H9 (cell line): ENCODE measurements around the gene POU2F1. TPM values are rescaled to one million over a fixed set of nuclear protein-coding genes. Genes with fewer than 3 reads are reported as not detected.

Experiments
- DNase-seq: peaks from one replicate; pipeline ENCODE4 v3.0.0-alpha.2; 2017
- H2AFZ ChIP-seq: one replicate; pipeline ENCODE4 v1.6.1; 2013; ENCODE audit warnings: mild to moderate bottlenecking, low read length, control low read depth, moderate library complexity
- H2AK5ac ChIP-seq: 2 replicates; pipeline ENCODE4 v1.6.1; 2013; ENCODE audit warnings: low read length, control low read depth, mixed read lengths; ENCODE audit not compliant: insufficient read length
- H2BK120ac ChIP-seq: one replicate; pipeline ENCODE4 v1.6.1; 2013; ENCODE audit warnings: low read depth, mild to moderate bottlenecking, low read length, control low read depth, inconsistent platforms; ENCODE audit not compliant: poor library complexity, severe bottlenecking
- H2BK12ac ChIP-seq: 2 replicates; pipeline ENCODE4 v1.6.1; 2013; ENCODE audit warnings: low read length, control low read depth, mixed read lengths, low read depth; ENCODE audit not compliant: insufficient read length
- H2BK15ac ChIP-seq: 2 replicates; pipeline ENCODE4 v1.6.1; 2013; ENCODE audit warnings: low read depth, low read length, control low read depth
- H2BK20ac ChIP-seq: one replicate; pipeline ENCODE4 v1.6.1; 2013; ENCODE audit warnings: low read depth, mild to moderate bottlenecking, low read length, control low read depth, inconsistent platforms; ENCODE audit not compliant: poor library complexity, severe bottlenecking
- H2BK5ac ChIP-seq: 2 replicates; pipeline ENCODE4 v1.6.1; 2013; ENCODE audit warnings: low read length, control low read depth, mixed read lengths; ENCODE audit not compliant: insufficient read length
- H3K14ac ChIP-seq: 2 replicates; pipeline ENCODE4 v1.6.1; 2013; ENCODE audit warnings: low read length, control low read depth; ENCODE audit not compliant: insufficient read depth
- H3K18ac ChIP-seq: 2 replicates; pipeline ENCODE4 v1.6.1; 2013; ENCODE audit warnings: low read depth, mild to moderate bottlenecking, mixed read lengths, low read length, control low read depth; ENCODE audit not compliant: insufficient read length
- H3K23ac ChIP-seq: 2 replicates; pipeline ENCODE4 v1.6.1; 2013; ENCODE audit warnings: low read length, control low read depth, mixed read lengths, low read depth; ENCODE audit not compliant: insufficient read length
- H3K23me2 ChIP-seq: 2 replicates; pipeline ENCODE4 v1.6.1; 2013; ENCODE audit warnings: low read depth, mild to moderate bottlenecking, mixed read lengths, low read length, control low read depth; ENCODE audit not compliant: insufficient read length, poor library complexity, severe bottlenecking
- H3K27ac ChIP-seq: 2 replicates; pipeline ENCODE4 v1.5.1; 2013; ENCODE audit warnings: low read length, control low read depth, mixed read lengths, low read depth; ENCODE audit not compliant: insufficient read length
- H3K27me3 ChIP-seq: 2 replicates; pipeline ENCODE4 v1.6.1; 2013; ENCODE audit warnings: low read length, control low read depth, inconsistent platforms; ENCODE audit not compliant: insufficient read depth
- H3K4ac ChIP-seq: 2 replicates; pipeline ENCODE4 v1.6.1; 2013; ENCODE audit warnings: low read depth, mild to moderate bottlenecking, control low read depth, inconsistent platforms, low read length, moderate library complexity
- H3K4me1 ChIP-seq: 2 replicates; pipeline ENCODE4 v1.6.1; 2013; ENCODE audit warnings: low read length, control low read depth, inconsistent platforms; ENCODE audit not compliant: insufficient read depth
- H3K4me2 ChIP-seq: 2 replicates; pipeline ENCODE4 v1.6.1; 2013; ENCODE audit warnings: low read length, control low read depth, mixed read lengths; ENCODE audit not compliant: insufficient read length, insufficient read depth
- H3K56ac ChIP-seq: 2 replicates; pipeline ENCODE4 v1.6.1; 2013; ENCODE audit warnings: low read depth, mild to moderate bottlenecking, mixed read lengths, low read length, control low read depth; ENCODE audit not compliant: insufficient read length
- H3K79me1 ChIP-seq: 2 replicates; pipeline ENCODE4 v1.6.1; 2013; ENCODE audit warnings: low read depth, mild to moderate bottlenecking, moderate library complexity, low read length, control low read depth, inconsistent platforms; ENCODE audit not compliant: insufficient read depth, poor library complexity, severe bottlenecking
- H3K79me2 ChIP-seq: 2 replicates; pipeline ENCODE4 v1.6.1; 2013; ENCODE audit warnings: low read length, control low read depth, inconsistent platforms; ENCODE audit not compliant: insufficient read depth
- H3K9ac ChIP-seq: 2 replicates; pipeline ENCODE4 v1.6.1; 2013; ENCODE audit warnings: low read length, control low read depth, mixed read lengths; ENCODE audit not compliant: insufficient read length; ENCODE audit errors: extremely low read depth
- H3K9me3 ChIP-seq: one replicate; pipeline ENCODE4 v1.6.1; 2013; ENCODE audit warnings: low read depth, low read length, inconsistent platforms; ENCODE audit not compliant: control insufficient read depth
- H3T11ph ChIP-seq: one replicate; pipeline ENCODE4 v1.6.1; 2013; ENCODE audit warnings: mild to moderate bottlenecking, low read length, control low read depth, inconsistent platforms
- H4K20me1 ChIP-seq: one replicate; pipeline ENCODE4 v1.6.1; 2013; ENCODE audit not compliant: control insufficient read depth, insufficient read length, insufficient read depth
- H4K5ac ChIP-seq: 2 replicates; pipeline ENCODE4 v1.6.1; 2013; ENCODE audit warnings: low read depth, mild to moderate bottlenecking, mixed read lengths, low read length, control low read depth; ENCODE audit not compliant: insufficient read length
- H4K8ac ChIP-seq: replicated peaks from 2 replicates; pipeline ENCODE4 v1.6.1; 2013; ENCODE audit warnings: low read length, control low read depth, mixed read lengths, low read depth; ENCODE audit not compliant: insufficient read length
- H4K91ac ChIP-seq: 2 replicates; pipeline ENCODE4 v1.6.1; 2013; ENCODE audit warnings: low read depth, mild to moderate bottlenecking, moderate library complexity, mixed read lengths, low read length, control low read depth; ENCODE audit not compliant: insufficient read length
- H3K27ac Mint-ChIP-seq, 3 experiments: 2 replicates in 2 of 3; 3 replicates in 1 of 3; pipeline ENCODE4 v1.8.0; 2020 to 2021; ENCODE audit warnings: mixed read lengths in 3 of 3, mild to moderate bottlenecking in 1 of 3, moderate library complexity in 1 of 3
- H3K27me3 Mint-ChIP-seq: 2 replicates; pipeline ENCODE4 v1.8.0; 2021; ENCODE audit warnings: low read depth, mild to moderate bottlenecking, moderate library complexity, mixed read lengths
- H3K36me3 Mint-ChIP-seq, 3 experiments: 2 replicates in 2 of 3; 3 replicates in 1 of 3; pipeline ENCODE4 v1.8.0; 2020 to 2021; ENCODE audit warnings: low read depth in 3 of 3, mixed read lengths in 3 of 3; ENCODE audit not compliant: insufficient read depth in 1 of 3
- H3K4me1 Mint-ChIP-seq, 2 experiments: 2 replicates each; pipeline ENCODE4 v1.8.0; 2020; ENCODE audit warnings: mixed read lengths in 2 of 2
- H3K4me3 Mint-ChIP-seq, 2 experiments: 2 replicates in 1 of 2; 3 replicates in 1 of 2; pipeline ENCODE4 v1.8.0; 2020 to 2021; ENCODE audit warnings: mild to moderate bottlenecking in 2 of 2, mixed read lengths in 2 of 2, moderate library complexity in 1 of 2
- H3K9me3 Mint-ChIP-seq, 2 experiments: 2 replicates in 1 of 2; 3 replicates in 1 of 2; pipeline ENCODE4 v1.8.0; 2020; ENCODE audit warnings: mild to moderate bottlenecking in 2 of 2, mixed read lengths in 2 of 2, moderate library complexity in 1 of 2
- WGBS: extraction: QIAGEN DNeasy Blood & Tissue Kit; methylation state at CpG from one replicate; pipeline ENCODE4 v1.1.7; 2013; ENCODE audit warnings: missing lambda C conversion rate, low lambda C conversion rate, mixed read lengths; ENCODE audit not compliant: insufficient read length; ENCODE audit errors: extremely low coverage; 5-methylcytosine and 5-hydroxymethylcytosine counted together
- total RNA-seq: library from RNA; stranded (reverse); gene quantifications from 2 replicates; pipeline ENCODE4 v1.2.1, GENCODE V29; 2021
- TF ChIP-seq, protein P1 (sequence below): fragments of 200-600 bp; sonication (generic); conservative IDR thresholded peaks from 3 replicates; pipeline ENCODE4 v1.8.0; 2021; ENCODE audit warnings: antibody characterized with exemption, mild to moderate bottlenecking

POU2F1 gene
- total RNA-seq, 1 experiment from 2014 or later, result 62.5 TPM

DNA sequence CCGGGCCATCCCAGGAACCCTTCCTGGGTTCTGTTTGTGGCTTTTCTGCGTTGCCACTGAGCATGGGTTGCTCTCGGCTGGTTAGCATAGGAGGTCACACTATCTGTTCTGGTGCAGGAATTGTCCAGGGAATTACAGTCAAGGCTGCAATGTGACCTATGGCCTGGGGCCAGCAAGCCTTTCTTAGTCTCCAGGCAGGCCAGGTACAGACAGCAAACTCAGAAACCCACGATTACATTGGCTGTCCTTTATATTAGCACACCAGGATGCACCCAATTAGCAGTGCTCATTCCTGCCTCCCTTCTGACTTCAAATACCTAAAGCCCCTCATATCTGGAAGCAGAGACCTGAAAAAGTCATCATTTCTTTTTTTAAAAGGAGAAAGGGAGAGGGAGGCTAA lies 242.4 kb downstream of the POU2F1 start:
- no peak overlapping the region for H2BK15ac ChIP-seq
- no peak for DNase-seq
- no peak overlapping the region for H3K27ac ChIP-seq
- no peaks in the 10 kb centered on the region for H4K20me1 ChIP-seq
- no peak overlapping the region for H2BK12ac ChIP-seq
- no peak overlapping the region for H2BK120ac ChIP-seq
- H4K5ac ChIP-seq, result no peak overlapping the region
- no peaks in the 10 kb centered on the region for H3K27me3 ChIP-seq
- no peak overlapping the region for H2BK5ac ChIP-seq
- Mint-ChIP-seq H3K4me1 (peaks cover 34 to 36% of the 10 kb centered on the region in 2 experiments), H3K27ac (no peak overlapping the region), H3K9me3 (no peaks in the 10 kb centered on the region), H3K4me3 (no peak overlapping the region; a peak in 1 of 5 replicates), H3K27me3 (peaks cover 1% of the 10 kb centered on the region), H3K36me3 (no peaks in the 10 kb centered on the region)
- no peak overlapping the region for H2AK5ac ChIP-seq
- no CpG with 5 or more reads among the region's 4 CpGs for WGBS
- H3K23ac ChIP-seq, result no peak overlapping the region
- no peaks in the 10 kb centered on the region for H3K79me1 ChIP-seq
- no peaks in the 10 kb centered on the region for H3K23me2 ChIP-seq
- no peaks in the 10 kb centered on the region for H3K9me3 ChIP-seq
- H3K9ac ChIP-seq, result no peak overlapping the region
- TF ChIP-seq, protein P1, sequence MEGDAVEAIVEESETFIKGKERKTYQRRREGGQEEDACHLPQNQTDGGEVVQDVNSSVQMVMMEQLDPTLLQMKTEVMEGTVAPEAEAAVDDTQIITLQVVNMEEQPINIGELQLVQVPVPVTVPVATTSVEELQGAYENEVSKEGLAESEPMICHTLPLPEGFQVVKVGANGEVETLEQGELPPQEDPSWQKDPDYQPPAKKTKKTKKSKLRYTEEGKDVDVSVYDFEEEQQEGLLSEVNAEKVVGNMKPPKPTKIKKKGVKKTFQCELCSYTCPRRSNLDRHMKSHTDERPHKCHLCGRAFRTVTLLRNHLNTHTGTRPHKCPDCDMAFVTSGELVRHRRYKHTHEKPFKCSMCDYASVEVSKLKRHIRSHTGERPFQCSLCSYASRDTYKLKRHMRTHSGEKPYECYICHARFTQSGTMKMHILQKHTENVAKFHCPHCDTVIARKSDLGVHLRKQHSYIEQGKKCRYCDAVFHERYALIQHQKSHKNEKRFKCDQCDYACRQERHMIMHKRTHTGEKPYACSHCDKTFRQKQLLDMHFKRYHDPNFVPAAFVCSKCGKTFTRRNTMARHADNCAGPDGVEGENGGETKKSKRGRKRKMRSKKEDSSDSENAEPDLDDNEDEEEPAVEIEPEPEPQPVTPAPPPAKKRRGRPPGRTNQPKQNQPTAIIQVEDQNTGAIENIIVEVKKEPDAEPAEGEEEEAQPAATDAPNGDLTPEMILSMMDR, result no peak
- no peaks in the 10 kb centered on the region for H3K79me2 ChIP-seq
- no peak overlapping the region for H4K8ac ChIP-seq
- no peak overlapping the region for H3K4me2 ChIP-seq
- no peak overlapping the region for H4K91ac ChIP-seq
- H3T11ph ChIP-seq, result no peak overlapping the region
- H3K4me1 ChIP-seq, result no peaks in the 10 kb centered on the region; the same call in 1 of the 2 replicates
- no peak overlapping the region for H2BK20ac ChIP-seq
- H3K4ac ChIP-seq, result no peak overlapping the region
- H3K56ac ChIP-seq, result no peak overlapping the region
- no peak overlapping the region for H3K18ac ChIP-seq
- H2AFZ ChIP-seq, result no peak overlapping the region
- no peak overlapping the region for H3K14ac ChIP-seq
